ENCODE measurements around the gene BICC1. TPM values are rescaled to one million over a fixed set of nuclear protein-coding genes. Genes with fewer than 3 reads are reported as not detected.
A peak's percentile ranks its signal among the peaks of the same experiment; 100 is the strongest.

The BICC1 gene
- total and polyA plus RNA-seq, 2 experiments from 2014 or later, result 5.8 to 20.4 TPM

DNA sequence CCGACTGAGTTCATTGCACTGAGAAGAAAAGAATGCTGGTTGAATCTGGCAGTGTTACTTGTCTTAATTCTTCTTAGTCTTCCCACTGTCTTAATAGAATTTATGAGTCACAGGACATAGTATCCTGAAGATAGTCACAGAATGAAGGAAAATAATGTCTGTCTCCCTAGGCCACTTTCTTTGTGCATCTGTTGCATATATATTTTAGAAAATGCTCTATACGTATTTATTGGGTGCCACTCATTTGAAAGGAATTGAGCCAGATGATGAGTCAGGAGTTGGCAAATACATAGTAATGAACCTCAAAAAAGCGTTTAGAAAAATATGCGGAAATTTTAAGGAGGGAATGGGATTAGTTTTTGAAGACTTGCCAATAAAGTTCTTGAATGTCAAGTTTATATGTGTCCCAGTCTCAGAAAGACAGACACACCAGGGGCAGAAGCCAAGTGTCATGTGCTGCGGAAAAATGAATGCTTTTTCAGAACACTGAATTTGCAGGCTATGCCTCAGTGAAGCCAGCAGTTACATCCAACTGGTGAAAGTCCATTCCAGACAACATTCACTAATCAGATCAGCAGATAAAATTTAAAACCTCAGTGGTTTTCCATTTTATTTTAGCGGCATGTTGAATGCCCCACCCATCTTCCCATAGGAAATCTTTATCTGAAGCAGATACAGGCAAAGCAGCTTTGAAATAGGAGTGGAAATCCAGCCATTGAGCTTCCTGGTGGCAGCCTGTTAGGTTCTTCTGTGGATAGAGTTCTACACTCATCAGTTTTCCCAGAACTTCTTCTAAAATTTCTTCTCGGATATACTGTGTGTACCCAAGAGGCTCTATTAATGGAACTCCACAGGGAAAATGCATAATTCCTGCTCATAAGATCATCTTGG lies 308.4 kb downstream of the BICC1 start:
- no peak overlapping the region for H2AFZ ChIP-seq

DNA sequence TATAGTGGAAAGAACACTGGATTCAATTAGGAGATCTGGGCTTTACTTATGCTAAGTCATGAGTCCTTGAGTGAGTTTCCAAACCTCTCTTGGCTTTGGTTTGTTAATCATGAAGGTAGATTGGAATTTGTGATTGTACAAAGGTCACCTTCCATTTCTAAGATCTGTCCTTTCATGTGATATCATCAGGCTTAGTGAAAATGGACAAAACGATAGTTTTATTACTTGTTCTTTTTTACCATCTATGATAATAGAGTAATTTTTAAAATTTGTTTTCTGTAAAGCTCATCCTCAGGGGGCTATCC lies 309.0 kb downstream of the BICC1 start:
- Histone ChIP-seq H3K9me3 (ENCODE audit: low read depth) (no peaks in the 10 kb centered on the region), H4K20me1 (ENCODE audit: insufficient read depth, poor library complexity, severe bottlenecking) (no peaks in the 10 kb centered on the region), H3K9me2 (replicated peaks; ENCODE audit: insufficient read depth) (no peaks in the 10 kb centered on the region), H3K4me3 (no peak overlapping the region), H3K27me3 (no peaks in the 10 kb centered on the region), H3K27ac (no peak overlapping the region), H3K36me3 (replicated peaks; ENCODE audit: insufficient read depth, low read depth) (no peaks in the 10 kb centered on the region), H2AFZ (no peak overlapping the region), H3K79me2 (no peaks in the 10 kb centered on the region), H3K4me1 (ENCODE audit: insufficient read depth) (peaks cover 10% of the 10 kb centered on the region), H3K4me2 (no peak overlapping the region)
- TF ChIP-seq EZH2 (IDR thresholded peaks at IDR 0.05; ENCODE audit: borderline replicate concordance) (no peak), EZH2phosphoT487 (IDR thresholded peaks at IDR 0.05; ENCODE audit: low read depth, severe bottlenecking, unreplicated experiment) (no peak)
- TF ChIP-seq, protein P1, sequence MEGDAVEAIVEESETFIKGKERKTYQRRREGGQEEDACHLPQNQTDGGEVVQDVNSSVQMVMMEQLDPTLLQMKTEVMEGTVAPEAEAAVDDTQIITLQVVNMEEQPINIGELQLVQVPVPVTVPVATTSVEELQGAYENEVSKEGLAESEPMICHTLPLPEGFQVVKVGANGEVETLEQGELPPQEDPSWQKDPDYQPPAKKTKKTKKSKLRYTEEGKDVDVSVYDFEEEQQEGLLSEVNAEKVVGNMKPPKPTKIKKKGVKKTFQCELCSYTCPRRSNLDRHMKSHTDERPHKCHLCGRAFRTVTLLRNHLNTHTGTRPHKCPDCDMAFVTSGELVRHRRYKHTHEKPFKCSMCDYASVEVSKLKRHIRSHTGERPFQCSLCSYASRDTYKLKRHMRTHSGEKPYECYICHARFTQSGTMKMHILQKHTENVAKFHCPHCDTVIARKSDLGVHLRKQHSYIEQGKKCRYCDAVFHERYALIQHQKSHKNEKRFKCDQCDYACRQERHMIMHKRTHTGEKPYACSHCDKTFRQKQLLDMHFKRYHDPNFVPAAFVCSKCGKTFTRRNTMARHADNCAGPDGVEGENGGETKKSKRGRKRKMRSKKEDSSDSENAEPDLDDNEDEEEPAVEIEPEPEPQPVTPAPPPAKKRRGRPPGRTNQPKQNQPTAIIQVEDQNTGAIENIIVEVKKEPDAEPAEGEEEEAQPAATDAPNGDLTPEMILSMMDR (IDR thresholded peaks at IDR 0.05; ENCODE audit: poor library complexity), result no peak
- DNase-seq (ENCODE audit: low spot score), result no peak
- 83% methylated on average over 1 of the region's 1 CpG for WGBS (ENCODE audit: low lambda C conversion rate, missing lambda C conversion rate)

More for the DNA sequence above, 308.4 kb downstream of the BICC1 start:
- no peak overlapping the region for H3K4me3 ChIP-seq
- H3K27ac ChIP-seq, result peak overlapping the region; percentile 9
- H3K9me3 ChIP-seq (ENCODE audit: low read depth), result no peaks in the 10 kb centered on the region
- no peaks in the 10 kb centered on the region for H3K27me3 ChIP-seq
- peaks cover 10% of the 10 kb centered on the region for H3K4me1 ChIP-seq (ENCODE audit: insufficient read depth)
- DNase-seq (ENCODE audit: low spot score), result no peak
- no peaks in the 10 kb centered on the region for H3K9me2 ChIP-seq (replicated peaks; ENCODE audit: insufficient read depth)
- WGBS (ENCODE audit: low lambda C conversion rate, missing lambda C conversion rate), result 70% methylated on average over 7 of the region's 7 CpGs
- H3K4me2 ChIP-seq, result no peak overlapping the region
- H3K79me2 ChIP-seq, result no peaks in the 10 kb centered on the region
- H3K36me3 ChIP-seq (replicated peaks; ENCODE audit: insufficient read depth, low read depth), result no peaks in the 10 kb centered on the region
- H4K20me1 ChIP-seq (ENCODE audit: insufficient read depth, poor library complexity, severe bottlenecking), result no peaks in the 10 kb centered on the region
- TF ChIP-seq EZH2 (IDR thresholded peaks at IDR 0.05; ENCODE audit: borderline replicate concordance), result no peak
- TF ChIP-seq, protein P1 (IDR thresholded peaks at IDR 0.05; ENCODE audit: poor library complexity), result no peak
- TF ChIP-seq EZH2phosphoT487 (IDR thresholded peaks at IDR 0.05; ENCODE audit: low read depth, severe bottlenecking, unreplicated experiment), result no peak

DNA sequence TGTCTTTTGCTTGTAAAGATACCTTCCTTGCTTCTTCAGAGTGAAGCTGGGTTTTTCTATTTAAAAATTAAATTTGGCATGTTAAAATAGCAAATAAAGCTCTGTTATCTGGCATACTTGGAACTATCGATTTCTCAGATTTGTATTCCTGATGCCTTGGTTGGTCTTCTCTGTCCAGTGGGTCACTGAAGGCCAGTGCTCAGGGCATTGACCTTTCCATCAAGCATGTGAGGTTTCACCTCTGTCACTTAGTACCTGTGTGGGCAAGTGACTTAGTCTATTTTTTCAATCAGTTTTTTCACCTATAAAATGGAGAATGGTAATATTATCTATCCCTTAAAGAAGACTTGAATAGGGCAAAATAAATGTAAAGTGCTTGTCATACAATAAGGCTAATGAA lies 311.3 kb downstream of the BICC1 start:
- H3K79me2 ChIP-seq, result no peaks in the 10 kb centered on the region
- H3K9me3 ChIP-seq (ENCODE audit: low read depth), result no peaks in the 10 kb centered on the region
- no peak overlapping the region for H3K27ac ChIP-seq
- H3K36me3 ChIP-seq (replicated peaks; ENCODE audit: insufficient read depth, low read depth), result no peaks in the 10 kb centered on the region
- no peaks in the 10 kb centered on the region for H3K4me1 ChIP-seq (ENCODE audit: insufficient read depth)
- no peaks in the 10 kb centered on the region for H3K9me2 ChIP-seq (replicated peaks; ENCODE audit: insufficient read depth)
- no peak overlapping the region for H2AFZ ChIP-seq
- no peak for TF ChIP-seq EZH2phosphoT487 (IDR thresholded peaks at IDR 0.05; ENCODE audit: low read depth, severe bottlenecking, unreplicated experiment)
- TF ChIP-seq EZH2 (IDR thresholded peaks at IDR 0.05; ENCODE audit: borderline replicate concordance), result no peak
- TF ChIP-seq, protein P1 (IDR thresholded peaks at IDR 0.05; ENCODE audit: poor library complexity), result no peak
- no peak overlapping the region for H3K4me3 ChIP-seq
- 100% methylated on average over 1 of the region's 1 CpG for WGBS (ENCODE audit: low lambda C conversion rate, missing lambda C conversion rate)
- no peaks in the 10 kb centered on the region for H4K20me1 ChIP-seq (ENCODE audit: insufficient read depth, poor library complexity, severe bottlenecking)
- DNase-seq (ENCODE audit: low spot score), result no peak
- no peak overlapping the region for H3K4me2 ChIP-seq
- no peaks in the 10 kb centered on the region for H3K27me3 ChIP-seq
